AG09319 (cell line): ENCODE measurements around the gene SMPD3.

ENCODE experiments used
- DNase-seq: peaks from one replicate; pipeline ENCODE4 v3.0.0-alpha.2; 2010; ENCODE audit warnings: low read depth; ENCODE audit errors: extremely low read depth
- TF ChIP-seq, protein P1 (sequence below): IDR thresholded peaks from 2 replicates; pipeline ENCODE4 v1.5.1; 2011; ENCODE audit warnings: low read depth, mild to moderate bottlenecking, inconsistent platforms, low read length, moderate library complexity

SMPD3 gene

DNA sequence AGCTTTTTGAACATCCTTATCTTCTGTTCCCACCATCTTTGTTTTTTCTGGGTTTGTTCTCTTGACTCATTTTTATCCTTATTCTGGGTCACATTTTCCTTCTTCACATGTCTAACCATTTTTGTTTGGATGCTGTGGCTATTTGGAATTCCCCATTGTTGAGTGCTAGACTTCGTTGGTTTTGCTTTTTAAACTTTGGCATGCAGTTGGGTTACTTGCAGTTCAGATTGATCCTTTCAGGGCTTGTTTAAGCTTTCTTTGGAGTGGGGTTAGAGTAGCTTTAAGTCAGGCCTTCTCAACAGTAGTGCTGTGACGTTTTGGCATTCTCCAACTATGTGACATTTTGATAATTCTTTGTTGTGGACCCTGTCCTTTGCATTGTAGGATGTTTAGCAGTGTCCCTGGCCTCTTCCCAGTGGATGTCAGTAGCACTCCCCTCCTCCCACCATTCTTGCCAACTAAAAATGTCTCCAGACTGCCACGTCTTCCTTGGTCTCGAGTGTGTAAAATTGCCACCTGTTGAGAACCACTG, 116.4 kb downstream of the SMPD3 start:
- DNase-seq = no peak
- TF ChIP-seq, protein P1, sequence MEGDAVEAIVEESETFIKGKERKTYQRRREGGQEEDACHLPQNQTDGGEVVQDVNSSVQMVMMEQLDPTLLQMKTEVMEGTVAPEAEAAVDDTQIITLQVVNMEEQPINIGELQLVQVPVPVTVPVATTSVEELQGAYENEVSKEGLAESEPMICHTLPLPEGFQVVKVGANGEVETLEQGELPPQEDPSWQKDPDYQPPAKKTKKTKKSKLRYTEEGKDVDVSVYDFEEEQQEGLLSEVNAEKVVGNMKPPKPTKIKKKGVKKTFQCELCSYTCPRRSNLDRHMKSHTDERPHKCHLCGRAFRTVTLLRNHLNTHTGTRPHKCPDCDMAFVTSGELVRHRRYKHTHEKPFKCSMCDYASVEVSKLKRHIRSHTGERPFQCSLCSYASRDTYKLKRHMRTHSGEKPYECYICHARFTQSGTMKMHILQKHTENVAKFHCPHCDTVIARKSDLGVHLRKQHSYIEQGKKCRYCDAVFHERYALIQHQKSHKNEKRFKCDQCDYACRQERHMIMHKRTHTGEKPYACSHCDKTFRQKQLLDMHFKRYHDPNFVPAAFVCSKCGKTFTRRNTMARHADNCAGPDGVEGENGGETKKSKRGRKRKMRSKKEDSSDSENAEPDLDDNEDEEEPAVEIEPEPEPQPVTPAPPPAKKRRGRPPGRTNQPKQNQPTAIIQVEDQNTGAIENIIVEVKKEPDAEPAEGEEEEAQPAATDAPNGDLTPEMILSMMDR = no peak

DNA sequence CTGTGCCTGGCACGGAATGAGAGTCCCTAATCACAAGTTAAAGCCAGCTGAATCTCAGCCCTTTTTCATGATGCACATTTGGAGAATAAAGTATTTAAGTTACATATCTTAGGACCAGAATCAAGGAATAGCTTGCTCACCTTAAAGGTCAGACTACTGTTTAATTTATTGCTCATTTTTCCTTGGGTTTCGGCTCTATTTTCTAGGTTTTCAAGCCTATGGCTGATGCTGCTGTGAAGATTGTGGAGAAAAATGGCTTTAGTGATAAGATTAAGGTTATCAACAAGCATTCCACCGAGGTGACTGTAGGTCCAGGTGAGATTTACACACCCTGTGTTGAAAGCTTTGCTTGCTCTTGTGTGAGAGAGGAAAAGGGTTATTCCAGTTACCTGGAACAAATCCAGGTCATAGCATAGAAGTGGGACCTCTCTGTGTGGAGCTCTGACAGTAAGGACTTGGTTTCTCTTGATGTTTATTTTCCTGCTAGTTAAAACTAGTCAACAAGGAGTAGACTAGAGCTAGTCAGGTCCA, 119.4 kb downstream of the SMPD3 start:
- TF ChIP-seq, protein P1 = no peak
- no peak for DNase-seq

DNA sequence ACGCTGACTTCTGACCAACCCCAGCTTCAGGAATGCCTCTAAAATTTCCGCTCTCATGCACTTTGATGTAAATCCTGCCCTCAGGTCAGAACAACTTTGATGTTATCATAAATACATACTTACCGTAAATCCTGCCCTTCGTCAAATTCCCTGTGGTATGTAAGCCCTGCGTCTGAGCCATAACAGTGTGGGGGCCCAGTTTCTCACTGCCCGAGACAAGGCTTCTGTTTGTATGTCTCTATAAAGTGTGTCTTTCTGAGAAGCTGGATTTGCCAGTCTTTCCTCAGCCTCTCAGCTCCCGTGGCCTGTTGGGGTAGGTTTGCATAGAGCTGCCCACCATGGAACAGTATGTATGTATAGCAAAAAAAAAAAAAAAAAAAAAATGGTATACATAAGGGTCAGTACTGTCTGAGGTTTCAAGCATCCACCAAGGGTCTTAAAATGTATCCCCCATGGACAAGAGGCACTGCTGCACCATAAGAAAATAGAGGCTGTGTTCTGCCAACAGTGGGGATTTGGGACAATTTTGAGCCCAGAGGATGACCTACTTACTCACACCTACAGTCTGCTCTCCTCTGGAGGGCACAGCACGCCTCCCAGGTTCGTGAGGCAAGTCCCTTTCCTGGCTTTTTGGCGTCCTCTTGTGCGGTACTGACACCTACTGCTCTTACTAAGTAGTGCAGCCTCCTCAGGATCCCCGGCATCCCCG, 120.0 kb downstream of the SMPD3 start:
- TF ChIP-seq, protein P1 = peak; percentile 94
- DNase-seq = peak; percentile 59

DNA sequence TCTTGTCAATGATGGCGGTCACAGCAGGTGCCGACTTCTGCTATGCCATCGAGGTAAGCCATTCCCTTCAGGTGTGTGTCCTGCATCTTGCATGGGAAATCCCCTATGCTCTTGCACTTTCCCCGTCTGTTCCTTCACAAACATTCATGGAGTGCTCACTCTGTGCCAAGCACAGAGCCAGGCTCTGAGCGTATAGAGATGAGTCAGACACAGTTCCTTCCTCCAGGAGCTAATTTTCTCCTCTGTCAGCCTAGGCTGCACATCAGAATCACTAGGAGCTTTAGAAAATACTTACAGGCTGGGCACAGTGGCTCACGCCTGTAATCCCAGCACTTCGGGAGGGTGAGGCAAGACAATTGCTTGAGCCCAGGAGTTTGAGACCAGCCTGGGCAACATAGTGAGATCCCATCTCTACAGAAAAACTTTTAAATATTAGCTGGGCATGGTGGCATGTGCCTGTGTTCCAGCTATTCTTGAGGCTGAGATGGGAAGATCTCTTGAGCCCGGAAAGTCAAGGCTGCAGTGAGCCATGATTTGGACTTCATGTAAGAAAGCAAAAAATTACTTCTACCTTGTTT, 123.4 kb downstream of the SMPD3 start:
- no peak for DNase-seq
- TF ChIP-seq, protein P1 = no peak

DNA sequence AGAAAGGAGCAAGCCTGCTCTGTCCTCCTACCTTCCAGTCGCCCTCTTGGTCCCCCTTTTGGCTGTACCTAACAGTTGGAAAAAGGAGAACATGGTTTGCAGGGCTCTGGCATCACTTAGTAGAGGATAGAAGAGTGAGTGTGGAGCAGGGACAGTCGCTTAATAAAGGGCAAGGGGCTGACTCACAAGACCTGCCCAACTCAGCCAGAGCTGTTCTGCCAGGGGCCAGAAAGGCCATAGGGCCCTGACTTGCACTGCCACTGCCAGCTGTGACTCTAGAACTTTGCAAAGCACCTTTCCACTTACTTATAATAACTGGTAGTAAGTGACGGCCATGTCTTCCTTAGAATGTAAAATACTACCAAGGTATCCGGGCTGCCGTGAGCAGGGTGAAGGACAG, 124.0 kb downstream of the SMPD3 start:
- TF ChIP-seq, protein P1 = no peak
- no peak for DNase-seq

DNA sequence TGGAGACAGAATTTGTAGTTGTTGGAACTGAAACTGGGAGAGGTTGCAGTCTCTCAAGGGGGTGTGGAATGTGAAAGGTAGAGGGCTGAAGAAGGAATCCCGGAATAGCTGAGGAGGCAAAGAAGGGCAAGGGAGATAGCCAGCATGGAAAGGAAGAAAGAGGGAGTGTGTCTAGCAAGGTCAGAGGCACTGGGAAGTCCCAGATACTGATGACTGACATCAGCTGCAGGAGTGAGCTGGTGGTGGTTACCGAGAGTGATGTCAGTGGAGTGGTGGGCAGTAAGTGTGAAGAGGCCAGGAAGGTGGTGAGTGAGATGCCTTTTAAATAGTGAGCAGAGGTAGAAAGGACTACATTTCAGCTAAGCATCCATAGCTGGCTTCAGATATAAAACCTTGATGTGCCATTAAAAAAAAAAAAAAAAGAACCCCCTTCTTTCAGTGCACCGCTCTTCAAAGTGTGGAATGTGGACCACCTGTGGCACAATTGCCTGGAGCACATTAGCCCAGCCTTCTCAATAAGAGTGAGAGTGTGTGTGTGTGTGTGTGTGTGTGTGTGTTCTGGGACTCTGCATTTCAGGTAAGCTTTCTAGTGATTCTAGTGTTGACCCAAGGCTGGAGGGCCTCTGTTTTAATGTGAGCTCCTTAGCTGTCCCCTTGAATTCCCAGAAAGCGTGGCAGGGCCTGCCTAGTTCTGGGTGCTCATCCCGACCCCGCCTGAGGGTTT, 129.0 kb downstream of the SMPD3 start:
- DNase-seq = no peak
- TF ChIP-seq, protein P1 = no peak
